Testis (tissue), 2 donors: ENCODE data around the gene RAB17.

Experiments used
- POLR2A ChIP-seq: fragments of 450-650 bp; IDR thresholded peaks from one replicate; pipeline ENCODE4 v1.6.1; 2017; ENCODE audit warnings: antibody characterized with exemption, mild to moderate bottlenecking, moderate library complexity
- TF ChIP-seq, protein P1 (sequence below), 3 experiments: fragments of 450-650 bp in 2 of 3; fragments of 200-600 bp in 1 of 3; sonication (generic) in 1 of 3; IDR thresholded peaks; one replicate each; pipeline ENCODE4 v1.5.1; 2016 to 2019; ENCODE audit warnings: antibody characterized with exemption in 3 of 3, mild to moderate bottlenecking in 2 of 3, moderate library complexity in 1 of 3

DNA sequence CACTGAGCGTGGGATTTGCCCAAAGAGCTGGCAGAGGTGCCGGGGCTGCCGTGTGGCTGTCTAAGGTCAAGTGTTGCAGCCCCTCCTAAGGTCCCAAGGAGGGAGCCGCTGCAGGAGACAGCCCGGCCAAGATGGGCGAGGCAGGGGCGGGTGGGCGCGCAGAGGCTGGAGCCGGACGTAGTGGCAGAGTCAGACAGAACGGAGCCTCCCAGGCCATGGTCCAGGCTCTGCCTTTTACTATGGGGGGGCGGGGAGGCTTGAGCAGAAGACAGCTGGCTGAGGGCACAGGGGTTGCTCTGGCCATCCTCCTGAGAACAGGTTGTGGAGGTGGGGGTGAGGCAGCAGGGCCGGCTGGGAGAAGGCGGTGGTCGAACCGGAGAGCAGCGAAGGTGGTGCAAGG lies 51.6 kb downstream of the RAB17 start:
- TF ChIP-seq, protein P1, sequence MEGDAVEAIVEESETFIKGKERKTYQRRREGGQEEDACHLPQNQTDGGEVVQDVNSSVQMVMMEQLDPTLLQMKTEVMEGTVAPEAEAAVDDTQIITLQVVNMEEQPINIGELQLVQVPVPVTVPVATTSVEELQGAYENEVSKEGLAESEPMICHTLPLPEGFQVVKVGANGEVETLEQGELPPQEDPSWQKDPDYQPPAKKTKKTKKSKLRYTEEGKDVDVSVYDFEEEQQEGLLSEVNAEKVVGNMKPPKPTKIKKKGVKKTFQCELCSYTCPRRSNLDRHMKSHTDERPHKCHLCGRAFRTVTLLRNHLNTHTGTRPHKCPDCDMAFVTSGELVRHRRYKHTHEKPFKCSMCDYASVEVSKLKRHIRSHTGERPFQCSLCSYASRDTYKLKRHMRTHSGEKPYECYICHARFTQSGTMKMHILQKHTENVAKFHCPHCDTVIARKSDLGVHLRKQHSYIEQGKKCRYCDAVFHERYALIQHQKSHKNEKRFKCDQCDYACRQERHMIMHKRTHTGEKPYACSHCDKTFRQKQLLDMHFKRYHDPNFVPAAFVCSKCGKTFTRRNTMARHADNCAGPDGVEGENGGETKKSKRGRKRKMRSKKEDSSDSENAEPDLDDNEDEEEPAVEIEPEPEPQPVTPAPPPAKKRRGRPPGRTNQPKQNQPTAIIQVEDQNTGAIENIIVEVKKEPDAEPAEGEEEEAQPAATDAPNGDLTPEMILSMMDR (IDR thresholded peaks at IDR 0.05), result no peak
- TF ChIP-seq POLR2A, result no peak
